Mesendoderm (in vitro differentiated cells): ENCODE data around the gene ALDH3A2.

Experiments used
- DNase-seq: peaks from one replicate; pipeline ENCODE4 v3.0.0; 2013
- H2AK5ac ChIP-seq: 2 replicates; pipeline ENCODE4 v1.6.1; 2013; ENCODE audit warnings: low read length, inconsistent platforms
- H2BK120ac ChIP-seq: 2 replicates; pipeline ENCODE4 v1.6.1; 2013; ENCODE audit warnings: low read depth, mild to moderate bottlenecking, low read length, moderate library complexity, mixed read lengths
- H2BK15ac ChIP-seq: replicated peaks from 2 replicates; pipeline ENCODE4 v1.6.1; 2013; ENCODE audit warnings: low read depth, mild to moderate bottlenecking, moderate library complexity
- H2BK5ac ChIP-seq: 2 replicates; pipeline ENCODE4 v1.6.1; 2013; ENCODE audit warnings: low read length, inconsistent platforms
- H3K18ac ChIP-seq: 2 replicates; pipeline ENCODE4 v1.6.1; 2013; ENCODE audit warnings: mild to moderate bottlenecking, low read length, mixed read lengths
- H3K23ac ChIP-seq: one replicate; pipeline ENCODE4 v1.6.1; 2013; ENCODE audit warnings: low read length
- H3K27ac ChIP-seq: 2 replicates; pipeline ENCODE4 v1.5.1; 2013; ENCODE audit warnings: low read depth, mild to moderate bottlenecking, inconsistent platforms, low read length, moderate library complexity
- H3K27me3 ChIP-seq: 2 replicates; pipeline ENCODE4 v1.6.1; 2013; ENCODE audit warnings: low read length, control low read depth, mild to moderate bottlenecking, inconsistent platforms; ENCODE audit not compliant: insufficient read depth, poor library complexity
- H3K36me3 ChIP-seq: 2 replicates; pipeline ENCODE4 v1.6.1; 2013; ENCODE audit warnings: low read length, inconsistent platforms; ENCODE audit not compliant: control insufficient read depth, insufficient read depth
- H3K4ac ChIP-seq: one replicate; pipeline ENCODE4 v1.6.1; 2013; ENCODE audit warnings: low read depth, mild to moderate bottlenecking, low read length, moderate library complexity
- H3K4me1 ChIP-seq: 2 replicates; pipeline ENCODE4 v1.6.1; 2013; ENCODE audit warnings: low read depth, low read length, inconsistent platforms; ENCODE audit not compliant: control insufficient read depth
- H3K4me2 ChIP-seq: 2 replicates; pipeline ENCODE4 v1.6.1; 2013; ENCODE audit warnings: low read length
- H3K4me3 ChIP-seq: 2 replicates; pipeline ENCODE4 v1.5.1; 2013; ENCODE audit warnings: mild to moderate bottlenecking, low read length
- H3K56ac ChIP-seq: one replicate; pipeline ENCODE4 v1.6.1; 2013; ENCODE audit warnings: low read length
- H3K79me1 ChIP-seq: 2 replicates; pipeline ENCODE4 v1.6.1; 2013; ENCODE audit warnings: low read length, inconsistent platforms
- H3K79me2 ChIP-seq: 2 replicates; pipeline ENCODE4 v1.6.1; 2013; ENCODE audit warnings: mild to moderate bottlenecking, low read length; ENCODE audit not compliant: control insufficient read depth, insufficient read depth
- H3K9ac ChIP-seq: 2 replicates; pipeline ENCODE4 v1.6.1; 2013; ENCODE audit warnings: low read length, inconsistent platforms
- H4K5ac ChIP-seq: one replicate; pipeline ENCODE4 v1.6.1; 2013; ENCODE audit warnings: low read length
- H4K8ac ChIP-seq: one replicate; pipeline ENCODE4 v1.6.1; 2013; ENCODE audit warnings: low read depth, mild to moderate bottlenecking, control low read depth, low read length, moderate library complexity
- WGBS: extraction: QIAGEN DNeasy Blood & Tissue Kit; methylation state at CpG from one replicate; pipeline ENCODE4 v1.1.7; 2013; ENCODE audit warnings: low lambda C conversion rate, missing lambda C conversion rate; ENCODE audit not compliant: insufficient coverage; ENCODE audit errors: extremely low coverage; 5-methylcytosine and 5-hydroxymethylcytosine counted together

ALDH3A2 gene

DNA sequence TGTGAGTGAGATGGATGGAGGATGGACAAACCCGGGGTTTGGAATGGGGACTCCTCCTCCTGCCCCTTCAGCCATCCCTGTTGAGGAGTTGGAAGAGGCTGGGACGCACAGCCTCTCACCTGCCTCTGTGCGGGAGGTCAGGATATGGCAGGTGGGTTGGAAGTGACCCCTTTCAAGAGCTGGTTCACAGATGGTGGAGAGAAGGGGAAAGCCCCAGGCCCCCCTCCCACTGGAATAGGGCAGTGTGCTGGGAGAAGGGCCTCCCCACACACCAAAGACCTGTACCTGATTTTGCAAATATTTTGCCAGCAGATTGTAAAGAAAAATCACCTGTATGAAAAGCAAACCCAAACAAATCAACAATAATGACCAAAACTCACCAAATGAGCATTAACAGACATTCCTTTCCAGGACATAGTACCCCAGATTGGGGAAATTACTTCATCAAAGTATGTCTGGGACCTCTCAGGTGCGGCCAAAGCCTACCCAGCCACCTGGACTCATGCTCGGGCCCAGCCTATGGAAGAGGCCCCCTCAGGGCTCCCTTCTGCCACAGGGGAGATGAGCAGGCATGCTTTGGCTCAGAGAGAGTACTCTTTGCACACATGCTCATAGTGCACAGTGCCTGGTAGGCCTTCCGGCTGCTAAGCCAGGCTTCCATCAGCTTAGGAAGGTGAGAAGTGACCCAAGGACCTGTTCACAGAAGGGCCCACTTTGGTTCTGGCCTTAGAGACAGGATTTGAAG, 60.1 kb downstream of the ALDH3A2 start:
- no peak overlapping the region for H2BK15ac ChIP-seq
- H3K4me1 ChIP-seq = peaks cover 4% of the 10 kb centered on the region
- no peaks in the 10 kb centered on the region for H3K79me2 ChIP-seq
- H3K9ac ChIP-seq = no peak overlapping the region
- H2AK5ac ChIP-seq = no peak overlapping the region
- H2BK5ac ChIP-seq = no peak overlapping the region
- H3K27me3 ChIP-seq = no peaks in the 10 kb centered on the region
- H3K79me1 ChIP-seq = no peaks in the 10 kb centered on the region
- WGBS = no CpG with 5 or more reads among the region's 6 CpGs
- H3K4ac ChIP-seq = no peak overlapping the region
- no peak overlapping the region for H3K4me2 ChIP-seq
- no peak overlapping the region for H3K56ac ChIP-seq
- no peak overlapping the region for H4K8ac ChIP-seq
- no peaks in the 10 kb centered on the region for H3K36me3 ChIP-seq
- no peak overlapping the region for H3K23ac ChIP-seq
- DNase-seq = no peak
- H4K5ac ChIP-seq = no peak overlapping the region
- no peak overlapping the region for H3K27ac ChIP-seq
- H2BK120ac ChIP-seq = no peak overlapping the region
- no peak overlapping the region for H3K18ac ChIP-seq
- H3K4me3 ChIP-seq = no peak overlapping the region

DNA sequence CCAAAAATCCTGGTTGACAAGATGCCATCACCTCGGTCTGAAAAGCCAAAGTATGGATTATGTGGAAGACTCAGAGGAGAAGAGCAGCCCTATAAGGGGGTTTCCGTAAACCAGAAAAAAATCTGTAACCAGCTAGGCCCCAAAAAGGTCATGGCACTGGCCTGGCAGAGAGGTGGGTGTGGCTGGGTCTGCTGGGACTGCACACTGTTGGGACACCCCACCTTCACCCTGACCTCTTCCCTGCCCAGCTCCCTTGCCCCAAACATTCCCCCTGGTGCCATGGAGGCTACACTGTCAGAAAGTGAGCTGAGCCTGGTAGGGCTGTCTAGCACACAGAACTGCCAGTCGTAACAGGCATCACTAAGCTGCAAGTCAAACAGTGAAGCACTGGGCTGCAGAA, 61.3 kb downstream of the ALDH3A2 start:
- Histone ChIP-seq H3K27ac (no peak overlapping the region), H3K9ac (no peak overlapping the region), H2BK120ac (no peak overlapping the region), H3K36me3 (no peaks in the 10 kb centered on the region), H3K79me2 (no peaks in the 10 kb centered on the region), H2BK5ac (no peak overlapping the region), H4K8ac (no peak overlapping the region), H2AK5ac (no peak overlapping the region), H3K18ac (no peak overlapping the region), H3K4me3 (no peak overlapping the region), H3K56ac (no peak overlapping the region), H3K4me2 (no peak overlapping the region), H3K23ac (no peak overlapping the region), H2BK15ac (no peak overlapping the region), H3K4ac (no peak overlapping the region), H3K4me1 (no peaks in the 10 kb centered on the region), H3K79me1 (no peaks in the 10 kb centered on the region), H4K5ac (no peak overlapping the region), H3K27me3 (no peaks in the 10 kb centered on the region)
- DNase-seq = no peak
- WGBS = no CpG with 5 or more reads among the region's 3 CpGs

DNA sequence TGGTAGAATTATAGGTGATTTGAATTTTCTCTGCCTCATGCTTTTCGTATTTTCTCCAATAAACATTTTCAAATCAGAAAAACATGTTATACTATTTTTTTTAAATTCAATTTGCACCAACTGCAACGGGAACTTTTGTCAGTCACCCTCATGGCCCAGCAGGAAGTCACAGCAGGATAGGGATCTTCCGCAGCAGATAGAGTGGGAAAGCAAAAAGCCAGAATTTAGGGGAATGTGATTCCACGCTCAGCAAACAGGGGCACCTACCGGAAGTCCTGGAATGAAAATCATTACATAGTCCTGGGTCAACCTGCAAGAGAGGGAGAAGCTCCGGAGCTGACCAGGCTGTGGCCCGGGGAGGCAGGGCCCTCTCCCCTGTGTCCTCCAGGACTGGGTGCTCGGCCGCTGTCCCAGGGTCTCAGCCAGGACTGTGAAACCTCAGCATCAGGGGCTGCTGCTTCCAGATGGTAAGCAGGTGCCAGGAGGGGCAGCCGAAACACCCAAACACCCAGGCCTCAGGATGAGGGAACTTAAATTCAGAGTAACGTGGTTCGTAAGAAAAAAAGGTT, 64.0 kb downstream of the ALDH3A2 start:
- H3K18ac ChIP-seq = no peak overlapping the region
- WGBS = no CpG with 5 or more reads among the region's 12 CpGs
- no peak overlapping the region for H2BK5ac ChIP-seq
- no peak overlapping the region for H3K56ac ChIP-seq
- no peak overlapping the region for H3K9ac ChIP-seq
- H4K5ac ChIP-seq = no peak overlapping the region
- no peak overlapping the region for H3K4me2 ChIP-seq
- H3K4me3 ChIP-seq = no peak overlapping the region
- H2BK120ac ChIP-seq = no peak overlapping the region
- H3K79me2 ChIP-seq = no peaks in the 10 kb centered on the region
- no peak for DNase-seq
- no peaks in the 10 kb centered on the region for H3K4me1 ChIP-seq
- no peak overlapping the region for H3K23ac ChIP-seq
- H3K36me3 ChIP-seq = no peaks in the 10 kb centered on the region
- no peaks in the 10 kb centered on the region for H3K79me1 ChIP-seq
- H3K27me3 ChIP-seq = no peaks in the 10 kb centered on the region
- H2AK5ac ChIP-seq = no peak overlapping the region
- H2BK15ac ChIP-seq = no peak overlapping the region
- H4K8ac ChIP-seq = no peak overlapping the region
- H3K4ac ChIP-seq = no peak overlapping the region
- no peak overlapping the region for H3K27ac ChIP-seq

DNA sequence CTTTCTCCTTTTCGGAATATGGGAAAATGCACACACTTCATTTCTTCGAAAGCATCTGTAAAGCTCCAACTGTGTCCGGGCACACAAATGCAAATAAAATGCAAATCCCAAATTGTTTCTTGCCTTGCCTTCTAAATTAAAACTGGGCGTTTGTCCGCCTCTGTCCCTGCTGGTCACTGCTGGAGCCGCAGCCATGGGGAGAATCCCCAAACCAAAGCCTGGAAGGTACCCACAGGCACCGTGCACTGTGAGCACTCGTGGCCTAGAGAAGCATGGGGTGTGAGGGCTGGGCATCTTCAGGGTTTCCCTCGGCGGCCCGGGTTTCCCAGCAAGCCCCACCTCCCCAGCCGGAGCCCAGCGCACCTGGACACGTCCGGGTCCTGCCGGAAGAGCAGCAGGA, 64.9 kb downstream of the ALDH3A2 start:
- no peaks in the 10 kb centered on the region for H3K79me1 ChIP-seq
- H3K36me3 ChIP-seq = no peaks in the 10 kb centered on the region
- no peaks in the 10 kb centered on the region for H3K4me1 ChIP-seq
- no peak overlapping the region for H3K56ac ChIP-seq
- no peak overlapping the region for H2AK5ac ChIP-seq
- no CpG with 5 or more reads among the region's 16 CpGs for WGBS
- H4K8ac ChIP-seq = no peak overlapping the region
- no peak overlapping the region for H3K23ac ChIP-seq
- H3K79me2 ChIP-seq = no peaks in the 10 kb centered on the region
- DNase-seq = no peak
- no peak overlapping the region for H3K27ac ChIP-seq
- H3K4me3 ChIP-seq = no peak overlapping the region
- H2BK15ac ChIP-seq = no peak overlapping the region
- no peak overlapping the region for H3K9ac ChIP-seq
- no peak overlapping the region for H3K4ac ChIP-seq
- H2BK5ac ChIP-seq = no peak overlapping the region
- H3K4me2 ChIP-seq = no peak overlapping the region
- H3K27me3 ChIP-seq = no peaks in the 10 kb centered on the region
- no peak overlapping the region for H3K18ac ChIP-seq
- no peak overlapping the region for H2BK120ac ChIP-seq
- H4K5ac ChIP-seq = no peak overlapping the region

DNA sequence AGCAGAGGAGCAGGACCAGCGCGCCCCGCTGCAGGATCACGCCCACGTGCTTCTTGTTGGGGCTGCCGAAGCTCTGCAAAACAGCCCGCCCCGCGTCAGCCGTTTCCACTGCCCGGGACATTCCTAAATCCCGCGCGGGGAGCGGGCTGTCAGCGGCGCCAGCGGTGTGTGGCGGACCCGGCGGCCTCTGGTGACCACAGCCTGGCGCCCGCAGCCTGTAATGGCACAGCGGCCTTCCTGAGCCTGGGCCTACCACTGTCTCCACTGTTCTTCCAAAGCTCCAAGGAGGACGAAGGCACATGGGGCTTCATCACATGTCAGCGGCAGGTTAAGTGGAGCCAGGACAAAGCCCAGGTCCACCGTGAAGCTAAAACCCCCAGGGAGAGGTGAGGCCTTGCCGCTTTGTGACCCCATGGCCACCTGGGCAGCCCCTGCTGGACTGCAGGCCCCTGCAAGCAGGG, 65.4 kb downstream of the ALDH3A2 start:
- Histone ChIP-seq H3K36me3 (no peaks in the 10 kb centered on the region), H3K27me3 (no peaks in the 10 kb centered on the region), H3K4ac (no peak overlapping the region), H2BK5ac (no peak overlapping the region), H3K18ac (no peak overlapping the region), H4K5ac (no peak overlapping the region), H3K56ac (no peak overlapping the region), H2BK120ac (no peak overlapping the region), H3K4me1 (no peaks in the 10 kb centered on the region), H2BK15ac (no peak overlapping the region), H3K23ac (no peak overlapping the region), H2AK5ac (no peak overlapping the region), H3K4me2 (no peak overlapping the region), H3K79me1 (no peaks in the 10 kb centered on the region), H4K8ac (no peak overlapping the region), H3K9ac (no peak overlapping the region), H3K4me3 (no peak overlapping the region), H3K79me2 (no peaks in the 10 kb centered on the region), H3K27ac (no peak overlapping the region)
- no CpG with 5 or more reads among the region's 28 CpGs for WGBS
- DNase-seq = no peak
